GM12891 (cell line): ENCODE measurements around the gene VPS35L.

Experiments
- PAX5 ChIP-seq: IDR thresholded peaks from 2 replicates; pipeline ENCODE4 v1.6.1; 2011; ENCODE audit warnings: low read length, moderate library complexity, mild to moderate bottlenecking; ENCODE audit not compliant: insufficient read depth, severe bottlenecking
- POLR2A ChIP-seq: IDR thresholded peaks from 2 replicates; pipeline ENCODE4 v1.6.1; 2011; ENCODE audit warnings: low read depth, low read length, control low read depth
- POLR2AphosphoS5 ChIP-seq: IDR thresholded peaks from 2 replicates; pipeline ENCODE4 v1.6.1; 2011; ENCODE audit warnings: low read depth, low read length, control low read depth
- POU2F2 ChIP-seq: IDR thresholded peaks from 2 replicates; pipeline ENCODE4 v1.6.1; 2011; ENCODE audit warnings: low read depth, mild to moderate bottlenecking, control low read depth, low read length, moderate library complexity
- SPI1 ChIP-seq: IDR thresholded peaks from 2 replicates; pipeline ENCODE4 v1.6.1; 2011; ENCODE audit warnings: low read depth, low read length, control low read depth
- TAF1 ChIP-seq: IDR thresholded peaks from 2 replicates; pipeline ENCODE4 v1.6.1; 2011; ENCODE audit warnings: low read depth, low read length, control low read depth

DNA sequence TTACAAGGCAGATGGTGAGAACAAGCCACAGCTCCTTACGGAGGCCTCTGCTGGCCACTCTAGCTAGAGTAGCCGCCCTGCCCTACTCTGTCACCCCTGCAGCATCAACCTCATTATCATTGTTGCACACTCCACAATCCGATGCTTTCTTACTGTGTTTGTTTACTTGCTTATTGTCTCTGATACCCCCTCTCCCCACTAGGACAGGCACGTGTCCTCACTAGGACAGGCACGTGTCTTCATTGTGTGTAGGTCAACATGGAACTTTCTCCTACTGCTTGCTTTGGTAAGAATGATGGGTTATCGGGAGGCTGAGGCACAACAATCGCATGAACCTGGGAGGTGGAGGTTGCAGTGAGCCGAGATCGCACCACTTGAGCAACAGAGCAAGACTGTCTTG is 98.6 kb downstream of the VPS35L start:
- no peak for TF ChIP-seq POLR2A
- no peak for TF ChIP-seq PAX5
- TF ChIP-seq POLR2AphosphoS5, result no peak
- no peak for TF ChIP-seq TAF1
- TF ChIP-seq SPI1, result no peak
- no peak for TF ChIP-seq POU2F2
